Mammary epithelial cell (primary cell): ENCODE measurements around the gene CFC1.
"Not testable (repeated sequence)": the region's sequence is repeated elsewhere in the genome, so short reads cannot be mapped to it uniquely, and the experiment has no call there.

Source experiments
- EZH2 ChIP-seq: IDR thresholded peaks from 2 replicates; pipeline ENCODE4 v1.6.1; 2012; ENCODE audit warnings: low read length, inconsistent platforms, borderline replicate concordance
- TF ChIP-seq, protein P1 (sequence below), 2 donors: IDR thresholded peaks in 1 of 2; conservative IDR thresholded peaks in 1 of 2; 2 replicates each; pipeline ENCODE4 v1.5.1; 2011 to 2012; ENCODE audit warnings: inconsistent platforms in 2 of 2, low read length in 2 of 2, mild to moderate bottlenecking in 2 of 2, control low read depth in 1 of 2, low read depth in 1 of 2; ENCODE audit not compliant: insufficient read depth in 1 of 2; ENCODE audit errors: extremely low read depth in 1 of 2

GRCh38 chr2:130598463-130598862 lies 912 bp downstream of the CFC1 start:
- TF ChIP-seq, protein P1, sequence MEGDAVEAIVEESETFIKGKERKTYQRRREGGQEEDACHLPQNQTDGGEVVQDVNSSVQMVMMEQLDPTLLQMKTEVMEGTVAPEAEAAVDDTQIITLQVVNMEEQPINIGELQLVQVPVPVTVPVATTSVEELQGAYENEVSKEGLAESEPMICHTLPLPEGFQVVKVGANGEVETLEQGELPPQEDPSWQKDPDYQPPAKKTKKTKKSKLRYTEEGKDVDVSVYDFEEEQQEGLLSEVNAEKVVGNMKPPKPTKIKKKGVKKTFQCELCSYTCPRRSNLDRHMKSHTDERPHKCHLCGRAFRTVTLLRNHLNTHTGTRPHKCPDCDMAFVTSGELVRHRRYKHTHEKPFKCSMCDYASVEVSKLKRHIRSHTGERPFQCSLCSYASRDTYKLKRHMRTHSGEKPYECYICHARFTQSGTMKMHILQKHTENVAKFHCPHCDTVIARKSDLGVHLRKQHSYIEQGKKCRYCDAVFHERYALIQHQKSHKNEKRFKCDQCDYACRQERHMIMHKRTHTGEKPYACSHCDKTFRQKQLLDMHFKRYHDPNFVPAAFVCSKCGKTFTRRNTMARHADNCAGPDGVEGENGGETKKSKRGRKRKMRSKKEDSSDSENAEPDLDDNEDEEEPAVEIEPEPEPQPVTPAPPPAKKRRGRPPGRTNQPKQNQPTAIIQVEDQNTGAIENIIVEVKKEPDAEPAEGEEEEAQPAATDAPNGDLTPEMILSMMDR (conservative IDR thresholded peaks at IDR 0.05 in 1 of 2, IDR thresholded peaks at IDR 0.05 in 1 of 2; ENCODE audit: extremely low read depth in 1 of 2, insufficient read depth in 1 of 2, low read depth in 1 of 2, low read length in 2 of 2), result not testable (repeated sequence)
- TF ChIP-seq EZH2, result not testable (repeated sequence)
